HepG2 (cell line): ENCODE data around the gene CCT5. TPM values are rescaled to one million over a fixed set of nuclear protein-coding genes. Genes with fewer than 3 reads are reported as not detected.

ENCODE experiments used
- FOSL2 ChIP-seq: sonication (generic); formaldehyde crosslinking; IDR thresholded peaks from 2 replicates; pipeline ENCODE4 v1.4.0; 2020; ENCODE audit warnings: missing genetic modification reagents
- HBP1 ChIP-seq: IDR thresholded peaks from 2 replicates; pipeline ENCODE4 v1.6.1; 2016; ENCODE audit warnings: low read depth, control low read depth
- KLF16 ChIP-seq, 2 experiments: sonication (generic) in 1 of 2; formaldehyde crosslinking in 1 of 2; IDR thresholded peaks; 2 replicates each; pipeline versions ENCODE4 v1.6.1 to v1.8.0; 2016 to 2023; ENCODE audit warnings: missing genetic modification reagents in 2 of 2, missing compliant biosample characterization in 1 of 2
- PREB ChIP-seq: sonication (generic); formaldehyde crosslinking; IDR thresholded peaks from 2 replicates; pipeline ENCODE4 v1.4.0; 2020; ENCODE audit warnings: missing genetic modification reagents
- ZBTB21 ChIP-seq: sonication (generic); formaldehyde crosslinking; IDR thresholded peaks from 2 replicates; pipeline ENCODE4 v1.4.0; 2020; ENCODE audit warnings: missing genetic modification reagents
- ZFP41 ChIP-seq: sonication (generic); formaldehyde crosslinking; IDR thresholded peaks from 2 replicates; pipeline ENCODE4 v1.4.0; 2020; ENCODE audit warnings: mild to moderate bottlenecking, missing genetic modification reagents, borderline replicate concordance
- ZFP91 ChIP-seq: sonication (generic); formaldehyde crosslinking; IDR thresholded peaks from 2 replicates; pipeline ENCODE4 v1.9.0; 2022; ENCODE audit warnings: missing genetic modification reagents, mild to moderate bottlenecking, borderline replicate concordance
- ZFX ChIP-seq: sonication (generic); formaldehyde crosslinking; IDR thresholded peaks from 2 replicates; pipeline ENCODE4 v1.4.0; 2020; ENCODE audit warnings: mild to moderate bottlenecking, low read depth, missing genetic modification reagents, moderate library complexity
- ZMYM3 ChIP-seq: sonication (generic); formaldehyde crosslinking; IDR thresholded peaks from 2 replicates; pipeline ENCODE4 v1.5.1; 2020; ENCODE audit warnings: mild to moderate bottlenecking, missing genetic modification reagents
- ZNF331 ChIP-seq: sonication (generic); formaldehyde crosslinking; IDR thresholded peaks from 2 replicates; pipeline ENCODE4 v1.4.0; 2020; ENCODE audit warnings: missing genetic modification reagents
- ZNF513 ChIP-seq: sonication (generic); formaldehyde crosslinking; conservative IDR thresholded peaks from 2 replicates; pipeline ENCODE4 v1.5.0; 2020; ENCODE audit warnings: missing genetic modification reagents
- ZNF713 ChIP-seq: sonication (generic); formaldehyde crosslinking; IDR thresholded peaks from 2 replicates; pipeline ENCODE4 v1.4.0; 2020; ENCODE audit warnings: mild to moderate bottlenecking, missing genetic modification reagents
- polyA plus RNA-seq, 8 experiments: library from polyadenylated mRNA; depleted of rRNA in 3 of 8; stranded (reverse) in 7 of 8; unstranded in 1 of 8; fragments of >200 nt; fragmentation: Illumina TruSeq in 4 of 8; extraction: Trizol in 4 of 8; gene quantifications; 2 replicates each; pipeline versions ENCODE4 v1.2.1 to v1.2.3, GENCODE V29; 2011 to 2016; ENCODE audit warnings: low read depth in 4 of 8, missing spikeins in 1 of 8, mixed read lengths in 1 of 8; ENCODE audit not compliant: insufficient read depth in 1 of 8
- total RNA-seq, 5 experiments: library from RNA; depleted of rRNA; stranded (reverse); fragments of >200 nt; fragmentation: Illumina TruSeq; extraction: Trizol; gene quantifications; 2 replicates each; pipeline ENCODE4 v1.2.3, GENCODE V29; 2016; ENCODE audit warnings: low read depth in 1 of 5

Gene CCT5
- total and polyA plus RNA-seq, 2 of the 13 experiments (the other 11 are each of a cell fraction or from before 2014, with no cell fraction given), result 319 to 708 TPM

GRCh38 chr5:10248378-10249260 is 1.5 kb upstream of the CCT5 start (continued):
- TF ChIP-seq KLF16 (CRISPR knock-in tag; IDR thresholded peaks at IDR 0.05) (no peak), ZNF331 (CRISPR knock-in tag) (no peak), ZBTB21 (CRISPR knock-in tag) (no peak), HBP1 (CRISPR knock-in tag) (no peak), ZMYM3 (CRISPR knock-in tag) (0 out of 2 replicates have a peak, but pooled peaks have one; percentile 32), PREB (CRISPR knock-in tag) (no peak), ZNF513 (CRISPR knock-in tag) (no peak), ZNF713 (CRISPR knock-in tag) (no peak), ZFP91 (CRISPR knock-in tag) (0 out of 2 replicates have a peak, but pooled peaks have one; percentile 38), ZFP41 (CRISPR knock-in tag) (no peak), FOSL2 (CRISPR knock-in tag) (no peak), ZFX (no peak)
